ENCODE measurements around the gene NSUN3. TPM values are rescaled to one million over a fixed set of nuclear protein-coding genes. Genes with fewer than 3 reads are reported as not detected.

The NSUN3 gene
- total and polyA plus RNA-seq, 10 of the 15 experiments (the other 5 are each of a cell fraction or from before 2014, with no cell fraction given) = 9.1 to 20.3 (median 11.7) TPM

DNA sequence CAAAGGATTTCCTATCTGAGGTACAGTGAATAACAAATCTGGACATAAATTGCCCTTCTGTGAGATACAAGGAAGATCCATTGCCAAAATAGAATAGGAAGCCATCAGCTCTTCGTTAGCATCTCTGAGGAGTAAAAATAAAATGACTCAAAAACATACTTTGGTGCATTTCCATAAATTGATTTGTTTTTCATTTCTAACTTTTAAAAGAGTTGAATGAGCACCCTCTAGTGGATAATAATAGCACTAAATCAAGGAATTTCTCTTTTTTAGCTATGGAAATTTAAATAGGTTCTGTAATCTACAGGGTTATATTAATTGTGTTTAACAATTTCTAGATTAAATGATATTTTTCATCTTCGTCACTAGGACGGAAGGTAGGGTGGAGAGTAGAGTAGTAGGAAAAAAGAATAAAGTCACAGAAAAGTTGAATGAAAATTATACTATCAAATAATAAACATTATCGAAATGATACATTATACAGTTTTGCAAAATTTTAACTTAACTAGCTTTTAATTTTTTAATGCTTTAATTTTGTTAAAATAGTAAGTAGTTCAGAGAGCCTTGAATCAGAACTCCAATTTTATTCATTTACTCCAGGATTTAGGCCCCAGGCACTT is 6.4 kb downstream of the NSUN3 start (continued):
- TF ChIP-seq, protein P1, sequence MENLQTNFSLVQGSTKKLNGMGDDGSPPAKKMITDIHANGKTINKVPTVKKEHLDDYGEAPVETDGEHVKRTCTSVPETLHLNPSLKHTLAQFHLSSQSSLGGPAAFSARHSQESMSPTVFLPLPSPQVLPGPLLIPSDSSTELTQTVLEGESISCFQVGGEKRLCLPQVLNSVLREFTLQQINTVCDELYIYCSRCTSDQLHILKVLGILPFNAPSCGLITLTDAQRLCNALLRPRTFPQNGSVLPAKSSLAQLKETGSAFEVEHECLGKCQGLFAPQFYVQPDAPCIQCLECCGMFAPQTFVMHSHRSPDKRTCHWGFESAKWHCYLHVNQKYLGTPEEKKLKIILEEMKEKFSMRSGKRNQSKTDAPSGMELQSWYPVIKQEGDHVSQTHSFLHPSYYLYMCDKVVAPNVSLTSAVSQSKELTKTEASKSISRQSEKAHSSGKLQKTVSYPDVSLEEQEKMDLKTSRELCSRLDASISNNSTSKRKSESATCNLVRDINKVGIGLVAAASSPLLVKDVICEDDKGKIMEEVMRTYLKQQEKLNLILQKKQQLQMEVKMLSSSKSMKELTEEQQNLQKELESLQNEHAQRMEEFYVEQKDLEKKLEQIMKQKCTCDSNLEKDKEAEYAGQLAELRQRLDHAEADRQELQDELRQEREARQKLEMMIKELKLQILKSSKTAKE (IDR thresholded peaks at IDR 0.05; ENCODE audit: low read depth, poor library complexity, severe bottlenecking) = no peak
- TF ChIP-seq, protein P2, sequence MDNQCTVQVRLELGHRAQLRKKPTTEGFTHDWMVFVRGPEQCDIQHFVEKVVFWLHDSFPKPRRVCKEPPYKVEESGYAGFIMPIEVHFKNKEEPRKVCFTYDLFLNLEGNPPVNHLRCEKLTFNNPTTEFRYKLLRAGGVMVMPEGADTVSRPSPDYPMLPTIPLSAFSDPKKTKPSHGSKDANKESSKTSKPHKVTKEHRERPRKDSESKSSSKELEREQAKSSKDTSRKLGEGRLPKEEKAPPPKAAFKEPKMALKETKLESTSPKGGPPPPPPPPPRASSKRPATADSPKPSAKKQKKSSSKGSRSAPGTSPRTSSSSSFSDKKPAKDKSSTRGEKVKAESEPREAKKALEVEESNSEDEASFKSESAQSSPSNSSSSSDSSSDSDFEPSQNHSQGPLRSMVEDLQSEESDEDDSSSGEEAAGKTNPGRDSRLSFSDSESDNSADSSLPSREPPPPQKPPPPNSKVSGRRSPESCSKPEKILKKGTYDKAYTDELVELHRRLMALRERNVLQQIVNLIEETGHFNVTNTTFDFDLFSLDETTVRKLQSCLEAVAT (IDR thresholded peaks at IDR 0.05) = no peak
- TF ChIP-seq ASH2L (IDR thresholded peaks at IDR 0.05; ENCODE audit: borderline replicate concordance, low read depth) = no peak
- TF ChIP-seq ZZZ3 (IDR thresholded peaks at IDR 0.05; ENCODE audit: control insufficient read depth, insufficient read length, low read depth) = no peak

DNA sequence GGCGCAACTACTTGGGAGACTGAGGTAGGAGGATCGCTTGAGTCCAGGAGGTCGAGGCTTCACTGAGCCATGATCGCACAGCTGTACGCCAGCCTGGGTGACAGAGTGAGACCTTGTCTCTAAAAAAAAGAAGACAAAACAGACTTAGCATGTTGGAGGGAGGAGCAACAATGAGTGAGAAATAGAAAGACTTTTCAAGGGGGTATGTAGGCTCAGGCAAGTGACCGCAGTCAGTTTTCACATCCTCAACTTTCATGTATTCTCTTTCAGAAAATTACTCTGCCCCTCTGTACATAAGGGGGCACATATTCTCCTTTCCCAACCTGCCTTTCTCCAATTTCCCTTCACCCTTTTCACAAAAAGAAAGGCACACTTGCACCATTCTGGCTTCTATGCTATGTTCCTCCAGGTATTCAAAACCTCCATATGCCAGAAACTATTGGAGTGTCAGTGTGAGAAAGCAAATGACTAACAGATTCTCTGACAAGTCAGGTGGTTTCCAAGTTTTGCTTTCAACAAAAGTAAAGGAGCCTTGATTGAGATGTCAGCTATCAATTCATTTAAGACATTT is 7.6 kb downstream of the NSUN3 start:
- Histone ChIP-seq H3K4me1 (ENCODE audit: control insufficient read depth, insufficient read depth, low read length) (peaks cover 30% of the 10 kb centered on the region), H3K4me2 (ENCODE audit: control insufficient read depth, insufficient read depth) (peak overlapping the region; percentile 69), H3K27me3 (replicated peaks in 1 of 2; ENCODE audit: control insufficient read depth in 2 of 2, insufficient read depth in 2 of 2, low read length in 1 of 2) (no peaks in the 10 kb centered on the region), H3K9ac (ENCODE audit: control insufficient read depth, insufficient read depth, low read length) (peak overlapping the region; percentile 32; the same call in 1 of the 2 replicates), H3K79me2 (ENCODE audit: control insufficient read depth, insufficient read depth, low read length) (peaks cover 36% of the 10 kb centered on the region), H3K9me3 (replicated peaks; ENCODE audit: control insufficient read depth, insufficient read depth, low read length) (peaks cover 15% of the 10 kb centered on the region; the same call in 2 of the 3 replicates), H3K27ac (ENCODE audit: control insufficient read depth, insufficient read depth) (peak overlapping the region; percentile 90), H3K36me3 (ENCODE audit: control insufficient read depth in 2 of 2, insufficient read depth in 2 of 2, low read length in 1 of 2) (peaks cover 0 to 16% of the 10 kb centered on the region in 2 experiments; a peak in 2 of 4 replicates), H3K4me3 (peak overlapping the region; percentile 43), H4K20me1 (ENCODE audit: control insufficient read depth, insufficient read depth) (no peaks in the 10 kb centered on the region), H2AFZ (ENCODE audit: control insufficient read depth, low read depth, low read length) (peak overlapping the region; percentile 61)
- no TSS peak for BruUV-seq (replicated peaks)
- in situ Hi-C loops (cut with MboI) (no loop called here), intact Hi-C loops (cut with micrococcal nuclease; ENCODE audit: unreplicated experiment) (no loop called here)
- whole genome bisulfite sequencing (ENCODE audit: insufficient coverage, insufficient replicate concordance, low lambda C conversion rate, missing lambda C conversion rate) = 45% methylated on average over 6 of the region's 6 CpGs
- CTCF ChIA-PET = interaction anchor here (0.7 to 11.1 kb wide), 16 partner anchors 7 to 90 kb away, joined by 3 to 164 read pairs (median 8); partner anchors contain the start of genes ARL13B and STX19
- RAD21 ChIA-PET (ENCODE audit: unreplicated experiment) = interaction anchor here (0.6 to 4.1 kb wide), 16 partner anchors 8 to 178 kb away, joined by 3 to 31 read pairs (median 6); partner anchors contain the start of genes DHFR2 and NSUN3
- peak; percentile 85 for ATAC-seq
- peak; percentile 85 for FAIRE-seq
- peak; percentile 60 for DNase-seq (ENCODE audit: low read depth, low spot score)
- POLR2A ChIA-PET = interaction anchor here (0.6 to 3.2 kb wide), 5 partner anchors 8 to 228 kb away, joined by 3 to 30 read pairs (median 6); partner anchors contain the start of genes DHFR2 and NSUN3
- SMC1A ChIA-PET (ENCODE audit: uncharacterized antibody, unreplicated experiment) = interaction anchor here (0.6 to 4.1 kb wide), 21 partner anchors 8 to 109 kb away, joined by 3 to 38 read pairs (median 6); partner anchors contain the start of genes ARL13B, DHFR2, NSUN3 and STX19
- TF ChIP-seq ATF7 (IDR thresholded peaks at IDR 0.05; ENCODE audit: low read depth) = peak; percentile 80; the same call in 1 of the 2 replicates
- TF ChIP-seq ZNF384 (IDR thresholded peaks at IDR 0.05; ENCODE audit: borderline replicate concordance, low read depth, low read length) = peak; percentile 42; the same call in 1 of the 2 replicates
- TF ChIP-seq MTA2 (IDR thresholded peaks at IDR 0.05; ENCODE audit: low read depth) = peak; percentile 84
- TF ChIP-seq ZBED1 (IDR thresholded peaks at IDR 0.05; ENCODE audit: borderline replicate concordance) = 0 out of 2 replicates have a peak, but pooled peaks have one; percentile 33
- no peak for TF ChIP-seq CEBPB (IDR thresholded peaks at IDR 0.05; ENCODE audit: borderline replicate concordance in 1 of 2, low read depth in 2 of 2, low read length in 2 of 2)
- TF ChIP-seq, protein P3, sequence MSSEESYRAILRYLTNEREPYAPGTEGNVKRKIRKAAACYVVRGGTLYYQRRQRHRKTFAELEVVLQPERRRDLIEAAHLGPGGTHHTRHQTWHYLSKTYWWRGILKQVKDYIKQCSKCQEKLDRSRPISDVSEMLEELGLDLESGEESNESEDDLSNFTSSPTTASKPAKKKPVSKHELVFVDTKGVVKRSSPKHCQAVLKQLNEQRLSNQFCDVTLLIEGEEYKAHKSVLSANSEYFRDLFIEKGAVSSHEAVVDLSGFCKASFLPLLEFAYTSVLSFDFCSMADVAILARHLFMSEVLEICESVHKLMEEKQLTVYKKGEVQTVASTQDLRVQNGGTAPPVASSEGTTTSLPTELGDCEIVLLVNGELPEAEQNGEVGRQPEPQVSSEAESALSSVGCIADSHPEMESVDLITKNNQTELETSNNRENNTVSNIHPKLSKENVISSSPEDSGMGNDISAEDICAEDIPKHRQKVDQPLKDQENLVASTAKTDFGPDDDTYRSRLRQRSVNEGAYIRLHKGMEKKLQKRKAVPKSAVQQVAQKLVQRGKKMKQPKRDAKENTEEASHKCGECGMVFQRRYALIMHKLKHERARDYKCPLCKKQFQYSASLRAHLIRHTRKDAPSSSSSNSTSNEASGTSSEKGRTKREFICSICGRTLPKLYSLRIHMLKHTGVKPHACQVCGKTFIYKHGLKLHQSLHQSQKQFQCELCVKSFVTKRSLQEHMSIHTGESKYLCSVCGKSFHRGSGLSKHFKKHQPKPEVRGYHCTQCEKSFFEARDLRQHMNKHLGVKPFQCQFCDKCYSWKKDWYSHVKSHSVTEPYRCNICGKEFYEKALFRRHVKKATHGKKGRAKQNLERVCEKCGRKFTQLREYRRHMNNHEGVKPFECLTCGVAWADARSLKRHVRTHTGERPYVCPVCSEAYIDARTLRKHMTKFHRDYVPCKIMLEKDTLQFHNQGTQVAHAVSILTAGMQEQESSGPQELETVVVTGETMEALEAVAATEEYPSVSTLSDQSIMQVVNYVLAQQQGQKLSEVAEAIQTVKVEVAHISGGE (CRISPR knock-in tag; IDR thresholded peaks at IDR 0.05) = no peak
- TF ChIP-seq MTA3 (IDR thresholded peaks at IDR 0.05; ENCODE audit: borderline replicate concordance, low read length) = no peak; the same call in 1 of the 2 replicates
